RPMI8226 (cell line): Measurements from ENCODE around the gene EID3.
"Not testable (repeated sequence)": the region's sequence is repeated elsewhere in the genome, so short reads cannot be mapped to it uniquely, and the experiment has no call there.

Experiments used
- DNase-seq: peaks from one replicate; pipeline ENCODE4 v3.0.0-alpha.2; 2015

Gene EID3

GRCh38 chr12:104314242-104314614, 10.7 kb downstream of the EID3 start:
- DNase-seq = no peak

- DNase-seq = no peak
These were observed 12.0 kb downstream of the EID3 start for GRCh38 chr12:104315326-104316224.

DNA sequence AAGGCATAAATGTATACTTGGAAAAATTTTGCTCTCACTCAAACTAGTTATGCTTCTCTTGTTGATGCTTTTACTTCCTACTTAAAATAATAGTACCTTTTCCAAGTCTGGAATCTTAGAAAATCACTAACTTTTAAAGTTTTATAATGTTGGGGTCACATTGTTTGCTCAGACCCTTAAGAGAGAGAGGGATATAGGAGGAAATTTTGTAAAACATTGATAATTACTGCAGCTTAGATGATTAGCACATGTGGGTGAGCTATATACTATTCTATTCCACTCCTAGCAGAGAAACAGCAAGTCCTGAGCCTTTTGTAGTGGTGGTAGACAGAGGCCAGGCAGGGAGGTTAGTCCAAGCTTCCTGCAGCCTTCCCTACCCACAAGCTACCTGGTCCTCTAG, 13.4 kb downstream of the EID3 start:
- no peak for DNase-seq

- DNase-seq = no peak
These were observed 14.1 kb downstream of the EID3 start for GRCh38 chr12:104317538-104318210.

- no peak for DNase-seq
These were observed 15.5 kb downstream of the EID3 start for GRCh38 chr12:104319028-104319427.

- DNase-seq = no peak
These were observed 16.5 kb downstream of the EID3 start for GRCh38 chr12:104319918-104320626.

DNA sequence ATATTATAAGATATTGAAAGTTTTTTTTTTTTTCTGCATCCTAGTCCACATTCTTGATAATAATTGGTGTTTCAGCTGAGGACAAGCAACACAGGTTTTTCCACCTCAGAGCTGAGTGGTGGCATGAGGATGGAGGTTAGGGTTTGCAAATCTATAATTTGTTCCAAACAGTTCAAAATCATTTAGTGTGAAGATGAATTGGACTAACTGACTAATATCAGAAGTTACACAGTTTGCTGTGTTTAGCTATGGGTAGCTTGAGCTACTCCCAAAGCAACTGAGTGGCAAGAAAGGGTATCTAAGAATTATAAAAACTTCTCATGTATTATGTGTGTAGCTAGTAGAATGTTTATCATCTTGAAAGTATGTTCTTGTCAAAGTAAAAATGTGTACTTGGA, 17.1 kb downstream of the EID3 start:
- no peak for DNase-seq

DNA sequence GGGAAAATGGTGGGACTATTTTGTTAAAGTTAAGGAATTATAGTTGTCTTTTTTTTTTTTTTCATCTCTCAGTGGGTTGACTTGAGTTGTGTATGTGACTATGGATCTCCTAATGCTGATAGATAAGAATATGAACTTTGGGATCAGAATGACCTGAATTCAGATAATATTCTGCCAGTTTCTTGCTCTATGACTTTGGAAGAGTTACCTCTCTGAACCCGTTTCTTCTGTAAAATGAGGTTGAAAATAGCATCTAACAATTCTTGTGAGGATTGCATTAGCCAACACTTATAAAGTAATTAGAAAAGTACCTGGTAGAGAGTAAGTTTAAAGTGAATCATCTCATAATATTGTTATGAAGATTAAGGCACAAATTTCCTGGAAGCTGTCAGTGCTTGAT, 18.4 kb downstream of the EID3 start:
- DNase-seq = no peak

DNA sequence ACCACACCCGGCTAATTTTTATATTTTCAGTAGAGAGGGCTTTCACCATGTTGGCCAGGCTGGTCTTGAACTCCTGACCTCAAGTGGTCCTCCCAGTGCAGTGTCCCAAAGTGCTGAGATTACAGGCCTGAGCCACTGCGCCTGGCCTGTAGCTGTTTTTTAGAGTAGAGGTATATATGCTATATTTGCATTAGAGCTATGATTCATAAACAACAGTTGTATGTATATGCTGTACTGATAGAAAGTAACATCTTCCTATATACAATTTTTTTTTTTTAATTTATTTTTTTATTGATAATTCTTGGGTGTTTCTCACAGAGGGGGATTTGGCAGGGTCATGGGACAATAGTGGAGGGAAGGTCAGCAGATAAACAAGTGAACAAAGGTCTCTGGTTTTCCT, 19.0 kb downstream of the EID3 start:
- not testable (repeated sequence) for DNase-seq

DNA sequence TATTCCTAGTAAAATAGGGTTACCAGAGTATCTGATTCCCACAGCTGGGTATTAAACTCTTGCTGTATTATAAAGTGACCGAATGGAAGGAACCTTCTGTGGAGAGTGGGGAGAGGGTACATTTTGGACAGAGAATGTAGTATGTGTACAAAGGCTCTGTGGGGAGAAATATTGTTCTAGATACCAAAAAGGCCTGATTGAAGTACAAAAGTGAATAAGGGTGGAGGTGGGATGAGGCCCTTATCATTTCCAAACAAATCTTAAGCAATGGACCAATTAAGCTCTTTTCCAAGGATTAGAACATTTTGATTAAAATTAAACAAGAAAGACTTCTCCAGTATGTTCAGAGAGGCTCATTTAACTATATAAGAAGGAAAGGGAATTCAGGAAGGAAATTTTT, 20.4 kb downstream of the EID3 start:
- DNase-seq = no peak

DNA sequence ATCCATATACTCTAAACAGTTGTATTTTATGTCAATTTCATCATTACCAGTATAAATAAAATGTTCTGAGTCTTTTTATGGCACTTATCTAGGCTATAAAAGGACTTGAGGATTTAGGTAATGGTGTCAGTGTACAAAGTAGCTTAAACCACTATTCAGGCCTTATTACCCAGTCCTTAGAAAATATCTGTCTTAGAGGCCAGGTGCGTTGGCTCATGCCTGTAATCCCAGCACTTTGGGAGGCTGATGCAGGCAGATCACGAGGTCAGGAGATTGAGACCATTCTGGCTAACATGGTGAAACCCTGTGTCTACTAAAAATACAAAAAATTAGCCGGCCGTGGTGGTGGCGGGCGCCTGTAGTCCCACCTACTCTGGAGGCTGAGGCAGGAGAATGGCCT, 24.7 kb downstream of the EID3 start:
- not testable (repeated sequence) for DNase-seq

DNA sequence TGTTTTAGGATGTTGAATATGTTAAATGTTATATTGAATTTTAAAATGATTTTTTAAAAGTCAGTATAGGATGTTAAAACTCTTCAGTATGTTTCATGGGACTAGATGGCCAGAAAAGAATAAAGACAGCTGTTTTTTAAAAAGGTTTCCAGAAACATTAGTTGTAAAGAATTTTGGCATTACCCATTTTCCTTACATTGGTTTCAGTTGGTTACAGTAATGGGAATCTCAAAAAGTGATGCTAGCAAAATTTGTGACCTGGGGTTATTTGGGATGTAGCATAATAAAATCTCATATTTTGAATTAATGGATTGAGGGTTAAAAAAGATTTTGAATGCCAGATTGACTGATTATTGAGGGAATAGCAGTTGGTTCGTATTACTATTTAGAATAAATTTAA, 25.3 kb downstream of the EID3 start:
- DNase-seq = no peak

DNA sequence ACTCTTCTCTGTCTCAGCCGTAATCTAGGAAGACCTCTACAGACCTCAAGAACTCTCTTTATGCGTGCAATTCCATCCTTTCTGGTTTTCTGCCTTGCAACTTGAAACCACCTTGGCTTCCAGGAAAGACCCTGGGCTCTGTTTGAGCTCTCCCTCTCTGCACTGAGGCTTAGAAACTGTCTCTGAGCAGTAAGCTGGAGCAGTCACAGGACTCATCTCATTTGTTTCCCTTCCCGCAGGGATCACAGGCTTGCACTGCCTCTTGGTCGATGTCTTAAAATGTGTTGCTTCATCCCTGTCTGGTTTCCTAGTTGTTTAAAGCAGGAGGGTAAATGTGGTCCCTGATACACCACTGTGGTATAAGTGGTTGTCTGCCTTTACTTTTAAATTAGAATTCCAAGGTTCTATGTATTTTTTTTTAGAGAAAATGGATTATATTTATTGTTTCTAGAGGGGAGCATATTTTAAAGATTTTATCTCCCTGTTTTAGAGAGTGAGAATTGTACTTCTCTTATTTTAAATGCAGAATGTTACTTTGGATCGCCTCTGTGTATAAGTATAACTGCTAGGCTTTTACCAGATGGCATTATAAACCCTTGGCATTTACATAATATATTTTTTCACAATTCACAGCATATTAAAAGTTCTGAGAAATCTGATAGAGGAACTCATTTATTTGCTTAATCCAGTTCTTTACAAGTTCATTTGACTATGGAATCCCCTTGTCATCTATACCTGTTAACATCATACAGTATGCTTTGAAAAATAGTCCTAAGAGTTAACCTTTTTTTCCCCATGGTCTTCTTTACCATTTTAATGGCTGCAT, 26.4 kb downstream of the EID3 start:
- no peak for DNase-seq

DNA sequence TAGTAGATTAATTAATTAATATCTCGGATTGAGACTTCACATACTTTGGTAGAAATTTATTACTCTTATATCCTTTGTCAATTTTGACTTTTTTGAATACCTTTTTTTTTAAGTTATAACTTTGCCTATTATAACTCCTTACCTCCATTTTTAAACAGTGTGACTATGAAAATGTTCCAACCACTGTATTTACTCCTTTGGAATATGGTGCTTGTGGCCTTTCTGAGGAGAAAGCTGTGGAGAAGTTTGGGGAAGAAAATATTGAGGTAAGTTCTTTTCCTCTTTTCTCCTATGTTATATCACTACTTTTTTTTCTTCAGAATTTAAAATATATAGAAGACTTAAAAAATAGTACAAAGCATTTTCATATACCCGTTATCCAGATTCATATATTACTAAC, 27.8 kb downstream of the EID3 start:
- no peak for DNase-seq

DNA sequence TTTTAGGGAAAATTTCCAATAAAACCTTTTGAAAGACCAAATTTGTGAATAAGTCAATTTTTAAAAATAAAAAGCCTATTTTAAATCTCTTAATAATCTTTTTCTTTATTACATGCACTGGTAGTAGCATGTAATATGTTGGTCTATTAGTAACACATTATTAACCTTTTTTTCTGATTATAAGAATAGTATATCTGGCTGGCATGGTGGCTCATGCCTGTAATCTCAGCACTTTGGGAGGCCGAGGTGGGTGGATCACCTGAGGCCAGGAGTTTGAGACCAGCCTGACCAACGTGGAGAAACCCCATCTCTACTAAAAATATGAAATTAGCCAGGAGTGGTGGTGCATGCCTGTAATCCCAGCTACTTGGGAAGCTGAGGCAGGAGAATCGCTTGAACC, 28.7 kb downstream of the EID3 start:
- DNase-seq = not testable (repeated sequence)

GRCh38 chr12:104333692-104334255, 30.2 kb downstream of the EID3 start:
- no peak for DNase-seq

DNA sequence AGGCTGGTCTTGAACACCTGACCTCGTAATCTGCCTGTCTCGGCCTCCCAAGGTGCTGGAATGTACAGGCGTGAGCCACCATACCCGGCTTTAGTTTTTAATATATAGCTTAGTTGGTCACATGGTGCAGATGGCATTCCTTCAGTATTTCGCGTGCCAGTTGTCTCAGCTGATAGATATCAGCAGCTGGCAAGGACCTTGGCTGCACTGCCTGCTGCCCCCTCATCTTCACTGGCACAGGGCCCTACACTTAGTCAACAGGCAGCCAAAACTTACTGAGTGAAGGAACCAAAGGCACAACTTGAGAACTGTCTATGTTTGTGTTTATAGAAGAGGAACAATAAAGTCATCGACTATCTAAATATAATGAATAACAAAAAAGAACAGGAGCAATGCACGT, 31.0 kb downstream of the EID3 start:
- DNase-seq = no peak

- no peak for DNase-seq
These were observed 32.6 kb downstream of the EID3 start for GRCh38 chr12:104336115-104336514.

DNA sequence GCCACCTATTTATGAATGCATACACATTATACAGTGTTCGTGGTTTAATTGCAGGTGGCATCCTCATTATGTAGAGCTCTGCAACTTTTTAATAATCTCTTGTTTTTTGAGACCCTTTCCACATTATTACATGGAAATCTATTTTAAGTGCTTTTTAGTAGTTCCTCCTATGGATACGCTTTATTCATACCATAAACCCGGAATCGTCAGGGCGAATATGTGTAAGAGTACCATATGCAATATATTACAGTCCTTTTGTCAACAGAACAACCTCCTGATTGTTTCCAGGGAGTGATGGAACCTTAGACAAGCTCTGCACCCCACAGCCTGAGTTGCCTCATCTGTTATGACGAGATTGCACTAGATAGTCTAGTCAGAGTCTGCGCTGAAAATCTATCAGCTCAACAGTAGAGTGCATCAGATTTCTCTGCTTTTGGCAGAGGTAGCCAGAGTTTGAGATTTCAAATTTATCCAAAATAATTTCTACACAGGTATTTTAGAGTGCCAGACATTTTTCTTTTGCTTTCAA, 33.6 kb downstream of the EID3 start:
- DNase-seq = no peak

DNA sequence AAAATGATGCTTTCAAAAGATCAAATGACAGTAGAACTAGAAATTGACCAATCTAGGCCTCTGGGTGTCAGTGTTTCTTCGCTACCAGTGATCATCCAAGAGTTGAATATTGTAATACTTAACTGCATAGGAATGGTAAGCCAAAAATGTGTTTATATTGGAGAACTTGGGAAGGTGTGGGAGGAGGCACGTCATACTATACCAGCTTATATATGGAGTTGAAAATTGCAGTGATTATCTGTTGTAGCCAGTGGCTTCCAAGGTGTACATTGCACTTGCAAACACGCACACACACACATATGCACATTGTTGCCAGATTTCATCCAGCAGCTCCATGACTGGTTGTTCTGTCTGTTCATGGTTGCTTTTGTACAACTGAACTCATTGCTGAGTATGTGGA, 36.1 kb downstream of the EID3 start:
- no peak for DNase-seq

DNA sequence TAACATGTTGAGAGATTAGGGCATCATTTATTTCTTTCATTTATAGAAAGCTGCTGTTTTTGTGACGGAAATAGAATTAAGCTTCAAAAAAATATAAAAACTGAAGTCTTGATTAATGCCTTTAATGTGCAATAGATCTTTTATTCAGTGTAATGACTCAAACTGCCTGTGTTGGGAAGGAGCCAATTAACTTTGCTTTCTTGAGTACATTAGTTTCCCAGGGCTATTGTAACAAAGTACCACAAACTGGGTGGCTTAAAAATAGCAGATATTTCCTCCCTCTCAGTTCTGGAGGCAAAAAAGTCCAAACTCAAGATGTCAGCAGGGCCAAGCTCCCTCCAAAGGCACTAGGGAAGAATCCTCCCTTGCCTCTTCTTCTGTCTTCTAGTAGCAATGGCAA, 36.6 kb downstream of the EID3 start:
- no peak for DNase-seq

GRCh38 chr12:104340925-104341611, 37.5 kb downstream of the EID3 start:
- DNase-seq = no peak
